ENCODE results near the gene SF3B6. TPM values are rescaled to one million over a fixed set of nuclear protein-coding genes. Genes with fewer than 3 reads are reported as not detected.
A peak's percentile ranks its signal among the peaks of the same experiment; 100 is the strongest.

Gene SF3B6
- total and polyA plus RNA-seq, 9 of the 15 experiments (the other 6 are each of a cell fraction or from before 2014, with no cell fraction given), result 146 to 591 (median 295) TPM

GRCh38 chr2:24075915-24076848 lies at the start of gene SF3B6 (continued):
- TF ChIP-seq KHSRP (IDR thresholded peaks at IDR 0.05) (peak; percentile 45; the same call in 1 of the 2 replicates), NCOA2 (IDR thresholded peaks at IDR 0.05; ENCODE audit: partially characterized antibody in 2 of 2) (no peak), ZNF717 (CRISPR knock-in tag; IDR thresholded peaks at IDR 0.05) (no peak), DACH1 (IDR thresholded peaks at IDR 0.05; ENCODE audit: partially characterized antibody) (no peak), ZKSCAN8 (CRISPR knock-in tag; IDR thresholded peaks at IDR 0.05) (no peak), POLR2A (conservative IDR thresholded peaks at IDR 0.05) (peak; percentile 94), TBP (optimal IDR thresholded peaks at IDR 0.05; ENCODE audit: low read depth, low read length) (peak; percentile 65), RBFOX2 (IDR thresholded peaks at IDR 0.05; ENCODE audit: low read depth, low read length) (peak; percentile 93), PKNOX1 (IDR thresholded peaks at IDR 0.05) (peak; percentile 84), TAF7 (tag; IDR thresholded peaks at IDR 0.05) (peak; percentile 90), ATF2 (CRISPR knock-in tag; IDR thresholded peaks at IDR 0.05) (no peak), TAL1 (IDR thresholded peaks at IDR 0.05) (no peak), TAF15 (IDR thresholded peaks at IDR 0.05; ENCODE audit: low read depth, low read length) (no peak), DLX4 (CRISPR knock-in tag; IDR thresholded peaks at IDR 0.05) (no peak), E2F3 (CRISPR knock-in tag; IDR thresholded peaks at IDR 0.05) (no peak), ZNF121 (CRISPR knock-in tag; conservative IDR thresholded peaks at IDR 0.05) (0 out of 2 replicates have a peak, but pooled peaks have one; percentile 10), ZNF41 (CRISPR knock-in tag; conservative IDR thresholded peaks at IDR 0.05) (no peak), HDAC3 (IDR thresholded peaks at IDR 0.05; ENCODE audit: borderline replicate concordance, partially characterized antibody) (no peak), PRDM10 (IDR thresholded peaks at IDR 0.05; ENCODE audit: partially characterized antibody) (peak; percentile 53), CTBP1 (IDR thresholded peaks at IDR 0.05; ENCODE audit: borderline replicate concordance) (peak; percentile 95), ZZZ3 (IDR thresholded peaks at IDR 0.05) (peak; percentile 75; the same call in 1 of the 2 replicates), TRIM28 (IDR thresholded peaks at IDR 0.05) (peak; percentile 73; the same call in 1 of the 2 replicates)

Measured in K562 (cell line).